HG03460 (cell line): ENCODE results near the gene KLHL36.
"Not testable (repeated sequence)": the region's sequence is repeated elsewhere in the genome, so short reads cannot be mapped to it uniquely, and the experiment has no call there.

Source experiments
- ATAC-seq: cut with Tn5 transposase; IDR thresholded peaks from one replicate; pipeline ENCODE4 v1.9.1; 2021; ENCODE audit not compliant: unreplicated experiment

The KLHL36 gene

DNA sequence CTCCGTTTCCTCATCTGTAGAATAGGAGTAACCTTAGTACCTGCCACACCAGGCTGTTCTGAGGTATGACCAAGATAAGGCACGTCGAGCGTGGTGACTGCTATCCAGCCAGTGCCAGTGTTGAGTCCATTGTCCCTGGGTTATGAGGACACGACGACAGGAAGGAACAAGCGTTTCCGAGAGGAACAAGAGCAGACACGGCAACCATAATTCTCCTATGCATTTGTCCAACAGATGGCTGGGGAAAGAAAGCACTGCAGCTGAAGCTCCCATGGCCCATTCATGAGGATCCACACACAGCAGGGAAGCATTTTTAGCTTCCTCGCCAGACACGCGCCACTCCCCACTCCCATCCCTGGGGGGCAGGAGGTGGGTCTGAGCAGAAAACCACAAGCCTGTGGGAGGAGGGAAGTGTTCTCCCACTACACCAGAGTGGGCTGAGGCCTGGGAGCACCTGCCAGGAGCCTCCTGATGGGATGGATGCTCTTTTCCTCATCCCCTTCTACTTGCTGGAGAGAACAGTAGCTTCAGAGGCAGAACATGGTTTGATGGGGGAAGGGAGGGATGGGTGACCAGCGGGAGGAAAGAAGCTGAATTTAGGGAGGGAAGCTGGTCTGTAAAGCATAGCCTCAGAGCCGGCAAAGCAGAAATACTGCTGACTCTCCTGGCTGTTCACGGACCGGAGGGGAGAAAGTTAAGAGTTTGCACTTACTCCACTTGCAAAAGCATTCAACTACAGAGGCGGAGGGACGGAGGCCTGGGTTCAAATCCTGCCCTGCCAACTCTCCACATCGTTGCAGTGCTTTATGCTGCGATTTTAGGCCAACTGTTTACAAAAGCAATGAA lies 33.1 kb upstream of the KLHL36 start:
- ATAC-seq, result no peak

DNA sequence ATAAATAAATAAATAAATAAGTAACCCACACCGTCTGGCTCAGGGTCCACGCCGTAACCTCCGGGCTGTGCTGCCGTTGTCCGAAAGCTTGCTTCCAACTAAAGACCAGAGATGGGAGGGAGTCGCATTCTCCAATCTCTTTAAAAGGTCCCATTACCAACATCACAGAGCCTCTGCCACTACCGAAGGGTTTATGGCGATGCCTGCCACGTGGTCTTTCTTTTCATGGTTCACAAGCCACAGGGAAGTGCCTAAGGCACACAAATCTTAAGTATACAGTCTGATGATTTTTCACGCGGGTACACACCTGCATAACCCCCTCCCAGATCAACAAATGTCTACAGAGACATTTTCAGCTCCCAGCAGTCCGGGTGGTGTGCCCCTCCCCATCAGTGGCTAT lies 31.8 kb upstream of the KLHL36 start:
- ATAC-seq, result no peak

DNA sequence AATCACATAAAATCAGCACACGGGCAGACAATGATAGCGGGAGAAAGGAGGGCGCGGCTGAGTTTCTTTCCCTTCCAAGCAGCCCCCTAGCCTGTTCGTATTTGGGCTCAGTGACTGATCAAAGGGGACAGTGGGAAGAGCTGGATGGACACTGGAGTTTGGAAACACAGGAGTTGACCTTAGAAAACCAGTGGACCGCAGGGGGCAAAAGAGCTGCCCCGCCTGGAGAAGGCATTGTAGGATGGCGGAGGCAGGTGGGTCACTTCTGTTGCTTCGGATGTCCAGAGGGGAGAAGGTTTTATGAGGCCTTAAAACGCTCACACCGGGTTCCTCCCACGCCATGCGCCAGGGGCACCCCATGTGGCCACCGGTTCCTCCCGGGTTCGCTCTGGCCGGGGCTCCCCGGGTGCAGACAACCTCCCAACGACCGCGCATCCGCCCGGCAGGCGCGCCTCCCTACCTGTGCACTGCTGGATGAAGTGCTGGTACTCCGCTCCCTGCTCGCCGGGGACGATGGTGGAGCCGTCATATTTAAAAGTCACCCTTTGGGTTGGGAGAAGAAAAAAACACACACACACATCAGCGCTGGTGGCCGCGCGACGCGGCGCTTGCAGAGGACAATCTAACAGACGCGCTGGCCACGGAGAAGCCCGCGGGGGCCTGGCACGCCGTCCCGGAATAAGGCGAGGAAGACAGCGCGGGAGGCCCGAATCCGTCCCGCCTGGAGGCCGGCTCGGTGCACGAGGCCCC lies 31.1 kb upstream of the KLHL36 start:
- peak; percentile 43 for ATAC-seq

DNA sequence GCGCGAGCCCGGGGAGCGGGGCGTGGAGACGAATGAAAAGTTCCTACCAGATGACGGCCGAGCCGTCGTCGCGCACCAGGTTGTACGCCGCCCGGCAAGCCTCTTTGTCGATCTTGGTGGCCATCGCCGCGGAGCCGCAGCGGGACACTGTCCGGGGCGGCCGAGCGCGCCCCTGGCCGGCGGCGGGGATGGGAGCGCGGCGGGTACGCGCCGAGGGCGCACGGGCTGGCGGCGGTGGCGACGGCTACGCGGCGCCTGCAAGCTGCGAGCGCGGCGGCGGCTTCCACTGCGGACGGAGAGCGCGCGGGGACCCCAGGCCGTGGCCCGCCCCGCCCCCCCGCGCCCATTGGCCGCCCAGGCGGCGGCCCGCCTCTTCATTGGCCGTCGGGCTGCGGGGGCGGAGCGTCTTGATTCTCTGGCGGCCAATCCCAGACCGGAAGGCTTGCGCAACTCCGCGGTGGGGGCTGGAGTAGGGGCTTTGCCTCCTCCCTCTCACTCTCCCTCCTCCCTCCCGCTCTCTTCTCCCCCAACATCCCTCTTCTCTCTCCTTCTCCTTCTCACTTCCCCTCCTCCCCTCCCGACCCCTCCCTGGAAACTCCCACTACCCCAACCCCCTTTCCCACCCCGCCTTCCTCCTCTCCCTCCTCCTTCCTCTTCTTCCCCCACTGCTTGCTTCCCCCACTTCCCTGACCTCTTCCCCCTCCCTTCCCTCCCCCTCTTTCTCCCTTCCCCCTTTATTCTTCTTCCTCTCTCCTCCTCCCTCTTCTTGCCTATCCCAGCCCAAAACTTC lies 30.3 kb upstream of the KLHL36 start, which contains the start of gene COTL1:
COTL1 (minus strand) TSS at position 288 of the 790 bp plus-strand sequence; CDS start at position 124, 164 bp downstream.
- peak; percentile 78 for ATAC-seq

DNA sequence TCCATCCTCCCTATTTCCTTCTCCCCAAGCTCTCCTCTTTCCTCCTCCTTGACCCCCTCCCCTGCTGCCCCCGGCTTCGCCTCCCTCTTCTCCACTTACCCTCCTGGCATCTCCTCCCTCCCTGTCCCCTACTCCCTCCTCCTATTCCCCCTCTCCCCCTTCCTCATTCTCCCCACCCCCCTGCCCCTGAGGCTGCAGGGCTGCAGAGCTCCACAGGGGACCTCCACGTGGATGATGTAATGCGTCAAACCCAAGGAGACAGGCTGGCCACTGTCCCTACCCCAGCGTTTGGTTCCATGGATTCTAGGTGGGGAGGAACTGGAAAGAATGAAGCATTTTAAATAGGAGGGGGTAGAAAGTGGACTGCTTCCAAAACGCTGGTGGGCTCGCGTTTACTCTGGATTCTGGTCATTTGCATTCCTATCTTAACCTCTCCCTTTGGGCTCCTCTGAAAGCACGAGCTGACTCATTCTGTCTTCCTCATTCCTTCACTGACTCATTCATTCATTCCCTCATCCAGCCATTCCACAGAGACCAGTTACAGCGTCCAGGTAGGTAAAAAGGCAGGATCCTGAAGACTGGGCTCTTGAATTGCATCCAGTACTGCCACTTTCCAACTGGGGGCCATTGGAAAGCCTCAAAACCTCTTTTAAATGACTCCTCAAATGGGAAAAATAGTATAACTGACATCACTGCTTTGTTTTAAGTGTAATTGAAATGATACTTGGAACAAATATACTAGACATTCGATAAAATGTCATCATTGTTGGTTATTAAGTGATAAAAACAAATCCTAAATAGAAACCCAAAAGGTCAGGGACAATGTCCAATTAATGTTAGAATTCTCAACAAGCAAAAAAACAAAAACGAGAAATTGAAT lies 29.5 kb upstream of the KLHL36 start:
- no peak for ATAC-seq

DNA sequence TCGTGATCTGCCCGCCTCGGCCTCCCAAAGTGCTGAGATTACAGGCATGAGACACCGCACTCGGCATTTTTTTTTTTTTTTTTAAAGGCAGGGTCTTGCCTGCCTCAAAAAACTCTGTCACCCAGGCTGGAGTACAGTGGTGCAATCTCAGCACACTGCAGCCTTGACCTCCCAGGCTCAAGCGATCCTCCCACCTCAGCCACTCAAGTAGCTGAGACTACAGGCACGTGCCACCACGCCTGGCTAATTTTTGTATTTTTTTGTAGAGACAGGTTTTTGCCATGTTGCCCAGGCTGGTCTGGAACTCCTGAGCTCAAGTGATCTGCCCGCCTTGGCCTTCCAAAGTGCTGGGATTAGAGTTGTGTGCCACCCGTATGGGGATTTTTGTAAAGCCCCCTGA lies 27.4 kb upstream of the KLHL36 start:
- ATAC-seq, result not testable (repeated sequence)

DNA sequence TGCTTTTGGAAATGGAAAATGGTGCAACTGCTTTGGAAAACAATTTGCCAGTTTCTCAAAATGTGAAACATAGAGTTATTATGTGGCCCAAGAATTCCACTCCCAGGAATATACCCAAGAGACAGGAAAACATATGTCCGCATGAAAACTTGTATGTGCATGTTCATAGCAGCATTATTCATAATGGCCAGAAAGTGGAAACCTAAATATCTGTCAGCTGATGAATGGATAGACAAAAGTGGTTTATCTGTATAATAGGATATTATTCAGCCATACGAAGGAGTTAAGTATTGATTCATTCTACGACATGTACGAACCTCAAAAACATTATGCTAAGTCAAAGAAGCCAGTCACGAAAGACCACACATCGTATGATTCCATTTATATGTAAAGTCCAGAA lies 22.8 kb upstream of the KLHL36 start:
- no peak for ATAC-seq

DNA sequence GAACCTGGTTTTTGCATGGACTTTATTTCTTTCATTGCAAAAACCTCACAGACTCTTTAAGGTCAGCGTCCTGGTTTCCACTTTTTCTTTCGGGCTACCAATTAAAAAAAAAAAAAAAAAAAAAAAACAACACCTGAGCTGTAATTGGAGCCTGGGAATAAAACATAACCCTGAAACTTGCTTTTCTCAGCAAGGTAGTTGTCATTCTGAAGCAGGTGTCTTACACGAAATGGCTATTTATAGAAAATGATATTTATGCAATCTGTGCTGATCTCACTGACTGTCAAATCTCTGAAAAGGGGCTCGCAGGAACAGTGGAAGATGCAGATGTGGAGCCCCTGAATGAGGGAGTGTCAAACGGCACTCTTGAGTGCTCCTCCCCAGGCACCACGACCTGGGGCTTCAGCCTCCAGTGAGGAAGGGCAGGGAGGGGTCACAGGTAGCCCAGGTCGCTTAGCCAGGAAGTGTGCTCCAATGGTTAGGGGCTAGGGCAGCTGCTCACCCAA lies 20.0 kb upstream of the KLHL36 start:
- ATAC-seq, result no peak

DNA sequence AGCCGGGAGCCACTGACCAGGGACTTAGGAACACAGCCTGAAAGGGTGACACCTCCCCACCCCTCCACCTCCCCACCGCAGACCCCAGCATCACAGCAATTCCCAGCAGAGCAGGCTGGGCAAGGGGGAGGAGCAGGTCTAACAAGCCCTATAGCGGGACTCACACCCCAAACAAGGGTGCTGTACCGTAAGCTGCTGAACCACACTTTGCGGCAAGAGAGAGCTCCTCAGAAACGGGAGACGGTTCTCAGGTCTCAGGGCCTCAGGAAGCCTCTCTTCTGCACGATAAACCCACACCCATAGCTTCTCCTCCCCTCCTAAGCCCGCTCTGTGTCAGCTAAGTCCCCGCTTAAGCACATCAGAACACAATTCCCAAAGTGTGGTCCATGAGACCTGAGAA lies 18.7 kb upstream of the KLHL36 start:
- no peak for ATAC-seq

DNA sequence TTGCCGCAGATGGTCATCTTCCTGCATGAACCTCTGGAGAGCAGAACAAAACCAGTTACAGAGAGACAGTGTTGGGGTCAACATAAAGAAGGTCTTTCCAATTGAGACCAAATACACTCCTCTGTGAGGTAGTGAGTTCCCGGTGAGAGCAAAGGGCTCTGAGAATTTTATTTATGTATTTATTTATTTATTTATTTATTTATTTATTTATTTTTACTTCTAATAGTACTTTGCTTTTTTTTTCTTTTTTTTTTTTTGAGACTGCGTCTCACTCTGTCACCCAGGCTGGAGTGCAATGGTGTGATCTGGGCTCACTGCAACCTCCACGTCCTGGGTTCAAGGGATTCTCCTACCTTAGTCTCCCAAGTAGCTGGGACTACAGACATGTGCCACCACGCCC lies 18.3 kb upstream of the KLHL36 start:
- ATAC-seq, result no peak

DNA sequence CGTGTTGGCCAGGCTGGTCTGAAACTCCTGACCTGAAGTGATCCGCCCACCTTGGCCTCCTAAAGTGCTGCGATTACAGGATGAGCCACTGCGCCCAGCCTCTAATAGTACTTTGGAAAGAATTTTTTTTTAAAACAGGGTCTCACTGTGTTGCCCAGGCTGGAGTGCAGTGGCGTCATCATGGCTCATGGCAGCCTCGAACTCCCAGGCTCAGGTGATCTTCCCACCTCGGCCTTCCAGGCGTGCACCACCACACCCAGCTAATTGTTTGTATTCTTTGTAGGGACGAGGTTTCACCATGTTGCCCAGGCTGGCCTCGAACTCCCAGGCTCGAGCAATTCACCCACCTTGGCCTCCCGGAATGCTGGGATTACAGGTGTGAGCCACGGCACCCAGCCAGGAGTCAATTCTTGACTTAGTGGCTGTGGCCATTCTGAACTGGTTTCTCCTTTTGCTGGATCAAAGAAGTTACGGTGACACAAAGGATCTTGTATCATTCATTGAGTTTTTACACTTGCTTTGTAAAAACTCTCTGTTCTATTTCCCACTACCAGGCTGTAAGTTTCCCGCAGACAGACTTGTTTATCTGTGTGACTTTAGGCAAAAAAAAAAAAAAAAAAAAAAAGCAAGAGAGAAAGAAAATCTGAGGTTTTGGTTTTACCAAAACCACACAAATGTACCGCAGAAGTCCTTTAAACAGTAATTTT lies 17.7 kb upstream of the KLHL36 start:
- no peak for ATAC-seq

DNA sequence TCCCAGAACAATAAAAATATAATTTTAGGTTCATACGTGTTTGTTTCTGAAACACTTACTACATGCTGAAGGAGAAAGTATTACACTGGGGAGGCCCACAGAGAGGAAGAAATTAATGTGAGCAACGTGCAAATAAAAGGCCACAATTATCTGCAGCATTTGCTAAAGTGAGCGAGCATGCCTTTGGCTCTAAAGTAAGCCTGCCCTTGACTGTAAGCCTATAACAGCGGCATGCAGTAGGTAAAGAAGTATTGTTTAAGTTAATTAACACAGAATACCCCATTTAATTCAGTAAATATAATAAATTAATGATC lies 17.2 kb upstream of the KLHL36 start:
- ATAC-seq, result no peak

DNA sequence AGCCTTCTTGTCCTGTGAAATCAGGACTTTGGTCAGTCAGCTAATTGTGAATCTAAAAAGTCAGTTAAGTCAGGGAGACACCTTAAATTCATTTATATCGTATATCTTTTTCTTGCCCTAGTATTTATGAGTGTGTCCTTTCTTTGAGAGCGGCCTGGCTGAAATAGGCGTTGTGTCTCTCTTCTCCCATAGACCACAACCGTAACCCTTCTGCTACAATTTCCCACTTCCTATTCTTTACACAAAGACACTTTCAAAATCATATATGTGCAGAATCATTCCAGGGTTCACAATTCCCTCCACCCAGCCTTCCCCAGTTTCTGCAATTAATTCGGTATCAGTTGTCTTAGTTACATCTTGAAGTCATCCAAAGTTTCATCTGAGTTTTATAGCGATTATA lies 16.4 kb upstream of the KLHL36 start:
- no peak for ATAC-seq

DNA sequence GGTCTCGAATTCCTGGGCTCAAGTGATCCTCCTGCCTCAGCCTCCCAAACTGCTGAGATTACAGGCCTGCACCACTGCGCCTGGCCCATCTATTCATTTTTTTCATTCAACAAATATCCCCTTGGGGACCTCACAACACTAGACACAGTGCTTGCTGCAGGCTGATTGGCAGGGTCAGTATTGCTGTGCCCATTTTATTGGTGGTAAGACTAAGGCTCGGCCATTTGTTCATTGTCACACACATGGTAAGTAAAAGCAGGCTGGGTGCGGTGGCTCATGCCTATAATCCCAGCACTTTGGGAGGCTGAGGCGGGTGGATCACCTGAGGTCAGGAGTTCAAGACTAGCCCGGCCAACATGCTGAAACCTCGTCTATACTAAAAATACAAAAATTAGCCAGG lies 15.4 kb upstream of the KLHL36 start:
- not testable (repeated sequence) for ATAC-seq

DNA sequence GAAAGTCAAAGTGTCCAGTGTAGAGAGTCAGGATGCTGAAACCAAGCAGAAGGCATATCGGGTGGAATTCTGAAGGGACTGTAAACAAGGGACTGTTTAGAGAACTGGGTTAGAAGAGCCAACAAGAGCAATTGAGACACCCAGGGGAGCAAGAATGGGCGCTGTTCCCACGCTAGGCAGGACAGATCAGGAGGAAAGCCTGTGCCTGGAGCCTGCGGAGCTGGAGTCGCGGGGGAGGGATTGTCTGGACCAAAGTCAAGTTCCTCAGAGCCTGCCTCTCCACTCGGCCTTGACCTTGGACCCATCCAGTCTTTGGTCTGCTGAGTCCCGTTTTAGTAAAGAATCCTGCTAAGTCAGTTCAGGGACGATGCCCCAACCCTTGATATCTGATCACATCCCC lies 14.7 kb upstream of the KLHL36 start:
- ATAC-seq, result no peak

DNA sequence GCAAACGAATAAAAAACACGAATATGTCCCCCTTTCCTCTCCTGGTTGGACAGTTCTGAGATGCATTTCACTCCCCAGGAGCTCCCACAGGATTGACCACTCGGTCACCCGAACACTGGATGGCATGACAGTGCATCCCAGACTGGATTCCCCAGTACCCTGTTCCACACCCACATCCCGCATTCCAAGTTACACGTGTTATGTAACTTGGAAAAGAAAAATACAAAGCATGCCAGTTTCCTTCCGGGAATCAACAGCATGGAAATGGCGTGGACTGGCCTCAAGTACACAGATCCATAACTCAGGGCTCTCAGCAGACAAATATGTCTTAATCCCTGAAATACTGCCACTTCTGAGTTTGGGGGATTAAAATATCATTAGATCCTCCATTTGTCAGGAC lies 12.6 kb upstream of the KLHL36 start:
- no peak for ATAC-seq

DNA sequence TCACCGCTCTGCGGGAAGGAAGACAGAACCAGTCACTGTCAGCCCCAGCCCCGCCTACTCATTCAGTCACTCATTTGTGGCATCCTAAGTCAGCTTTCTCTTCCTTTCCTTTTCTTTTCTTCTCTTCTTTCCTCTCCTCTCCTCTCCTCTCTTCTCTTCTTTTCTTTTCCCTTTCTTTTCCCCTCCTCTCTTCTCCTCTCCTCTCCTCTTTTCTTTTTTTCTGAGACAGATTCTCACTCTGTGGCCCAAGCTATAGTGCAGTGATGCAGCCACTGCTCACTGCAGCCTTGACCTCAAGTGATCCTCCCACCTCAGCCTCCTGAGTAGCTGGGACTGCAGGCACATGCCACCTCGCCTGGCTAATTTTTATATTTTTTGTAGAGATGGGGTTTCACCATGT lies 10.6 kb upstream of the KLHL36 start:
- no peak for ATAC-seq

DNA sequence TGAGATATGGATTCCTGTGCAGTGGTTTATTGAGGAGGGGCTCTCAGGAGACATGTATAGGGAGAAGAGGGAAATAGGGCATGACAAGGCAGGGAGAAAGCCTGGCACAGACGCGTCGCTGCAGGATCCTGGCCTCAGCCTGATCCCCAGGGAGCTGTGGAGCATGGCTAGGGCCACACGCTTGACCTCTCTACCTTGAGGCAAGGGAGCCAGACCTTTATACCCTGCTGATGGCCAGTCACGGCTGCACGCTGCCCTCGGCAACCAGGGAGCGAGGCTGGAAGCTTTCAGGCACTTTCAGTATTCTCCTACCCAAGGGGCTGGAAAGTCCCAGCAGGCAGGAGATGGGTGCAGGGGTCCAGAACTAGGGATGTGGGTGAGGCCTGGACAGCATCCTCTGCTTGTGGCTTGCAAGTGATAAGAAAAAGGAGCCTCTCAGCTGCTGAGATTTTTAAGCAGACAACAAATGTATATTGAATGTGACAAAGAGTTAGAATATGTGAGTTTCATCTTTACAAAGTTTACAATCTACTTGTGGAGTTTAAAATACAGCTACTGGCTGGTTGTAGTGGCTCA lies 10.0 kb upstream of the KLHL36 start:
- ATAC-seq, result no peak

DNA sequence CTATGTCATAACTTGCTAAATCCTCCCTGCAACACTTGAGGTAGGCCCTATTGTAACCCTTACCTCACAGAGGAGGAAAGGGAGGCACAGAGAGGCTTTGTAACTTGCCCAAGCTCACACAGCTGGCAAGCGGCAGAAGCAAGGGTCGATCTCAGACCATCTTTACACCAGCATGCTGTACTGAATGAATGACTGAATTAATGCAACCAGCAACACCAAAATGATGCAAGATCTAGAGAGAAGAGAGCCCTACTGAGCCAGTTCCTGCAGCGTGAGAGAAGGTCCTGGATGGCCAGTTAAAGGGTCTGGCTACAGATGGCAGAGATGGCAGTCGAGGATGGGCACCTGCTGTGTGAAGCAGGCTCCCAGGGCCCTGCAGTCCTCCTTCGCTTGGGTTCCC lies 8.2 kb upstream of the KLHL36 start:
- no peak for ATAC-seq
